GM19239 (cell line): ENCODE measurements around the gene FBP1.
"Not testable (repeated sequence)": the region's sequence is repeated elsewhere in the genome, so short reads cannot be mapped to it uniquely, and the experiment has no call there.

Experiments
- DNase-seq: peaks from one replicate; pipeline ENCODE4 v3.0.0; 2011; ENCODE audit warnings: low spot score; ENCODE audit not compliant: insufficient read length
- FAIRE-seq: peaks from 2 replicates; lab custom pipeline; 2011; peaks lifted over from hg19 to GRCh38; lab: Jason Lieb, UNC

Gene FBP1

GRCh38 chr9:94623253-94623652, 16.1 kb downstream of the FBP1 start:
- FAIRE-seq = no peak
- peak; percentile 33 for DNase-seq

- FAIRE-seq (no peak), DNase-seq (no peak)
Observed at GRCh38 chr9:94622087-94622800, 17.1 kb downstream of the FBP1 start.

DNA sequence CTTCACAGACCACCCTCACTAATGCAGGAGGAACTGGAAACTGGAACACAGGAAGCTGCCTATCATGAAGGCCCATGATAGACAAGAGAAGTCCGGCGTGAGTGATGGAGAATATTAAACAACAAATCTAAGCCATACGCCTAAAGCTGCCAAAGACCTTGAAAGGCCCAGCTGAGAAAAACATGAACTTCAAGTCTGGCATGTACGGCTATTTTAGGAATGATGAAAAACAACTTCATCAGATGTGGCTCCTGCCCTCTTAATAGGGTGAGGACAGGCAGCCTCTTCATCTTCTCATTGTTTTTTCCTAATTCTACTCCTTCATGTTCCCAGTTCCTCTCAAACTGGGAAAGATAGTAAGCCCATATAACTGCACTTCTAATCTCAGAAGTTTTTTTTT, 20.3 kb downstream of the FBP1 start:
- DNase-seq (no peak), FAIRE-seq (no peak)

DNA sequence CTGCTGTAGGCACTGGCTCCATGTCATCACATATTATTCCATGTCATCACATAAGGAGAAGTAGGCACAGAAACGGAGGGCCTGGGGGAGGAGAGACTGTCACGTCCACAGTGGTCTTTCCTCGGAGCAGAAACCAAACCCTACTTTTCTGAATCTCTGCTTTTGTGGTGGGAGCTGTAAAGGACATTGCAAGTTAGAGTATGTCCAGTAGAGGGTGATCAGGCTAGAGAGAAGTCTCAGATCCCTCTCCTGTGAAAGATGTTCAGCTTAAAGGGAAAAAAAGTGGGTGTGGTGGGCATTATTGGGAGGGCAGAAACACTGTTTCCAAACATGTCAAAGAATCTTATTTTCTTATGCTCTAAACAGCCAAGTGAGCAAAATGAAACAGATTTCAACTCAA, 26.3 kb downstream of the FBP1 start:
- FAIRE-seq = no peak
- no peak for DNase-seq

GRCh38 chr9:94612071-94612470, 27.2 kb downstream of the FBP1 start:
- no peak for DNase-seq
- no peak for FAIRE-seq

DNA sequence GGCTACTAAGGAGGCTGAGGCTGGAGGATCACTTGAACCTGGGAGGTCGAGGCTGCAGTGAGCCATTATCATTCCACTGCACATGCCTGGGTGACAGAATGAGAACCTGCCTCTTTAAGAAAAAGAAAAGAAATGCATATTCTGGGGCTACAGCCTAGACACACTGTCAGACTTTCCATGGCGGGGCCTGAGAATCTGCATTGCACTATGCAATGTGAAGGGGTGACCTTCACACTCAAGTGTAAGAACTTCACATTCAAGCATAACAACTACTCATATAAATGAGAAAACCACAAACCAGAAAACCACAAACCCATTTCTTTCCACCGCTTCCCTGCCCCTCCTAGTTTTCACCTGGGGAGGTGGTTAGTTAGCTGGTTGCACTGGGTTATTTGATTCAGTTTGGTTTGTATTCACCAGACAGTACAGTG, 27.7 kb downstream of the FBP1 start:
- DNase-seq (no peak), FAIRE-seq (no peak)

DNA sequence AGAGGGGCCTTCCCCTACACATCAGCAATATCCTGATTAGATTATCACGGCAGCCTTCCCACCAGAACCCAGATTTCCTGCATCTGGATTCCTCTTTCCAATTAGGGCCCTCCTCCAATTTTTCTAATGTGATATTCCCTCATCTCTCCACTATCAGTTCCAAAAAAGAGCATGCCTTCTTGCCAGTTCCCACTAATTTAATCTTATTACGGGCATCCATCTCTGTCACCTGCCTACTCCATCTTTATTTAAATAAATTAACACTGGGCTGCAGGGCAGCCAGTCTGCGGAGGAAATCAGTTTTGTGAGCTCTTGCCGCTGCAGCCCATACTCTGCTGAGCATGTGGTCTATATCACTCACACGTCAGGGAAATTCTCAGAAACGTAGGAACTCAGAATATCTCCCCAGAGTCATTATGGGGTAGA, 29.1 kb downstream of the FBP1 start:
- FAIRE-seq (no peak), DNase-seq (no peak)

DNA sequence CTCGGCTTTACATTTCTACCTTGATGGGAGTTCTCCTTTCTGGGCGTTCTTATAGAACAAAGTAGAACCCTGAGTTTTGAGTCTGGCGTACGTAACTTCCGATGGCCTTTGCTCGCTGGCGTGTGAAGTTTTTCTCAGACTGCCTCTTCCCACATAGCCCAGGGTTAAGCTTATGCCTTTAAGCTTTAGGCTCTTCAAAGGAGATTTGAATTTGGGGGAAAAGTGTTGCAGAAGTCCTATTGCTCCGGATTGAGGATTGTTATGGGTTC, 32.0 kb downstream of the FBP1 start:
- FAIRE-seq (no peak), DNase-seq (no peak)

GRCh38 chr9:94606646-94607422, 32.5 kb downstream of the FBP1 start:
- FAIRE-seq (no peak), DNase-seq (no peak)

DNA sequence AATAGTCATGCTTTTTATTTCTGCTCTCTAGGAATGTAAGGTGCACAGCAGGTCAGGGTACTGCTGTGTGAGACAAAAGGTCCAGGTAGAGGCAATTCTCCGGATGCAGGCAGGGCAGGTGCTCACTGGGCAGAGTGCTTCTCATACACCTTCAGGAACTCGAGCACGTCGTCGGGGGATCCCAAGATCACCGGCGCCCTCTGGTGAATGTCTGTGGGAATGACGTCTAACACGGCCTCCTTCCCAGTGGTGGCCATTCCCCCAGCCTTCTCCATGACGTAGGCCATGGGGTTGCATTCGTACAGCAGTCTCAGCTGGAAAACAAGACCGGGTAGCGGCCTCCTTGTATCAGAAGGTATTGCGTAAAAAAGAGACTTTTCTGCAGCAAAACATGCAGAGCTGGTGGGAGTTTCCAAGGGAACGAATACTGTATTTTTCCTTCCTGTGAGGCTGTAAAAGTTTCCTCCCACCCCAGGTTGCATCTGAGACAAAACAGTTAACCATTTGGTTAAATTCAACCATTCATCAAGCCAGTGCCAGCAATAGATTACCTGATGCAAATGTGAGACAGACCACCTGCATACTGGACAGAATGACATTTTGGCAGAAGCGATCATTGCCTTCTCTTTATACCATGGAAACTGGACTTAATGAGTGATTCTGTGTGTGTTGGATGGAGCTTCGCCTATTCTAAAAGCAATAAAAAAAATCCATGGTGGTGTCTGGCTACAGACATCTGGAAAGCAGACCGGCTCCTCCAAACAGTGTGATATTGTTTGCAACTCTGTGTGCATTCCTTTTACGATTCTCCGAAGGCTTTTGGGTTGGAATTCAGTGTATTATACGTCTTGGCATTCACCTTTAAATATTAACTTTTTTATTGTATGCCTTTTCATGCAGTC, 35.8 kb downstream of the FBP1 start:
- DNase-seq = peak; percentile 81
- FAIRE-seq = peak; percentile 67

DNA sequence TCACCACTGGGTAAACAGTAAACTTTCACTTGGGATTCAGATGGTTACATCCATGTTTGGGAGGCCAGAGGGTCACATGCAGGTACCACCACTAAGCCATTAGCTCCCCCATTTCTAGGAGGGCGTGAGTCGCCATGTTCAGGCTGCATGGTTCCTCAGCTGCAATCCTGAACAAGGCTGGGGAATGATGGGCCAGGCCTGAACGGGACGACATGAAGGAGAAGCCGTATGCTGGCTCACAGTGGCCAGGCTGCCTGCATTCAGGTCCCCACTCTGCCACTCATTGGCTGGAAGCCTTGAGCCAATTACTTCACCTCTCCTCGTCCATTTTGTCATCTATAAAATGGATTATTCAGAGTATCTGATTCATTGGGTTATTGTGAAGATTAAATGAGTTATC, 36.7 kb downstream of the FBP1 start:
- FAIRE-seq (no peak), DNase-seq (no peak)

DNA sequence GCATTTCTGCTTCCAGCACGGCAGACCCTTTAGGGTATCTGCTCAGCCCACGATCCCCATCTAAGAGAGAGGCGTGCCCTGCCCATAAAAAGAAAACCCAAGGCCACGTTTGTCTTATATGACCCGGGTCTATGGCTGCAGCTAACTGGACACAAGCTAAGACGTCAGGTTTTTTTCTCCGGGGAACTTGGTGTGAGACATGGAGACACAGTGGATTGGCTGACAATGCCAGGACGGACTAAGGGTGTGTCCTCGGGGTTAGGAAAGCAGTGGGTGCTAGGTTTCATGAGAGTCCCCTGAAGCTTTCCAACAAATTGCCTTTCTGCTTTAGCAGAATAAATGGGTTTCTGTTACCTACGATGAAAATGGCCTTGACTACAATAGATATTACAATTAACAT, 38.6 kb downstream of the FBP1 start:
- DNase-seq (no peak), FAIRE-seq (no peak)

- DNase-seq (no peak), FAIRE-seq (no peak)
Observed at GRCh38 chr9:94600258-94600657, 39.1 kb downstream of the FBP1 start.

- DNase-seq (no peak), FAIRE-seq (no peak)
Observed at GRCh38 chr9:94599102-94599501, 40.2 kb downstream of the FBP1 start.

GRCh38 chr9:94593459-94594345, 45.6 kb downstream of the FBP1 start, which contains the start of gene FBP2:
Gene FBP2, minus strand, starts transcription at chr9:94593824. Its CDS starts 98 bp downstream, at chr9:94593726.
- no peak for DNase-seq
- no peak for FAIRE-seq

DNA sequence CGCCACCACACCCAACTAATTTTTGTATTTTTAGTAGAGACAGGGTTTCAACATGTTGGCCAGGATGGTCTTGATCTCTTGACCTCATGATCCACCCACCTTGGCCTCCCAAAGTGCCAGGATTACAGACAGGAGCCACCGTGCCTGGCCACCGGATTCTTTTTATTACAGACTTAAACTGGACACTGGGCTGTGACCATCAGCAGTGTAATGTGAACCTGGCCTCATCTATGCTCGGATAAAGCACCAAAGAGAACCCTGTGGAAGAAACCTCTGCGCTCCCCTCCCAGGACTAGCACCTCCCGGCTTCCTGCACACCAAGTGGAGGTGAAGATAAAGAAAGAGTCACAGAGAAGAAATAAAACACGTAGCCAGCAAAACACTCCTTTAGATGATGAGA, 46.6 kb downstream of the FBP1 start:
- not testable (repeated sequence) for FAIRE-seq, DNase-seq

GRCh38 chr9:94591876-94592275, 47.4 kb downstream of the FBP1 start:
- DNase-seq = no peak
- no peak for FAIRE-seq

- not testable (repeated sequence) for DNase-seq, FAIRE-seq
Observed at GRCh38 chr9:94591046-94591545, 48.2 kb downstream of the FBP1 start.

GRCh38 chr9:94588681-94589080, 50.6 kb downstream of the FBP1 start:
- FAIRE-seq = no peak

DNA sequence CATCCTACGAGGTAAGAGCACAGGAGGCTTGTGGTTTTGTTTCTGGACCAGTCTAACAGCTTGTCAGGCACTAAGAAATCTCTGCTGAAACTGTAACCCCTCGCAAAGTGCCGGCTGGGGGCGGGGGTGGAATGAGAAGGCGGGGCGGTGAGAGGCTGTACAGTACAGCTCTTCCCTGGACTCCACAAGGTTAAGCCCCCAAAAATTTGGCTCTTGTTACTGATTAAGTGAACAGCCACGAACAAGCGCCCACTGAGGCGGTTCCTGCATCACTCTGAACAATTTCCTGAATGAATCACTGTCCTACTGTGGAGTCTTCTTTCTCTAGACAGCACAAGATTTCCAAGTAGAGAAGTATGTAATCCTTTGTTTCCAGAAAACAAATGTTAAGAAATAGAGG, 52.5 kb downstream of the FBP1 start:
- DNase-seq (no peak), FAIRE-seq (no peak)

More at GRCh38 chr9:94588681-94589080, 50.6 kb downstream of the FBP1 start:
- DNase-seq = no peak
